ENCODE data around the gene ANTXR2. TPM values are rescaled to one million over a fixed set of nuclear protein-coding genes. Genes with fewer than 3 reads are reported as not detected.

The ANTXR2 gene
- total RNA-seq, 4 donors from 2014 or later = 14.4 to 25.2 (median 19.6) TPM

GRCh38 chr4:79983431-79983830 lies 89.6 kb downstream of the ANTXR2 start:
- no peak overlapping the region for H3K4me3 ChIP-seq (ENCODE audit: low read depth, poor library complexity, severe bottlenecking)
- intact Hi-C loops (cut with DNase I; ENCODE audit: low total_unique reads) = no loop called here
- WGBS, 2 donors = 73 to 83% methylated on average over 4 of the region's 4 CpGs
- DNase-seq (ENCODE audit: low spot score in 2 of 2) = no peak
- TF ChIP-seq CTCF (IDR thresholded peaks at IDR 0.05) = no peak
- no peak for TF ChIP-seq POLR2A (IDR thresholded peaks at IDR 0.05)

GRCh38 chr4:79982601-79983322 lies 90.3 kb downstream of the ANTXR2 start:
- H3K4me3 ChIP-seq (ENCODE audit: low read depth, poor library complexity, severe bottlenecking) = no peak overlapping the region
- no peak for DNase-seq (ENCODE audit: low spot score in 2 of 2)
- intact Hi-C loops (cut with DNase I; ENCODE audit: low total_unique reads) = no loop called here
- no peak for TF ChIP-seq POLR2A (IDR thresholded peaks at IDR 0.05)
- no peak for TF ChIP-seq CTCF (IDR thresholded peaks at IDR 0.05)
- 49 to 54% methylated on average over 1 of the region's 1 CpG for WGBS, 2 donors

- intact Hi-C loops (cut with DNase I; ENCODE audit: low total_unique reads) = no loop called here
- 46 to 55% methylated on average over 2 of the region's 2 CpGs for WGBS, 2 donors
- no peak for TF ChIP-seq POLR2A (IDR thresholded peaks at IDR 0.05)
- no peak for TF ChIP-seq CTCF (IDR thresholded peaks at IDR 0.05)
Measured at GRCh38 chr4:79980448-79980847, 92.6 kb downstream of the ANTXR2 start.

DNA sequence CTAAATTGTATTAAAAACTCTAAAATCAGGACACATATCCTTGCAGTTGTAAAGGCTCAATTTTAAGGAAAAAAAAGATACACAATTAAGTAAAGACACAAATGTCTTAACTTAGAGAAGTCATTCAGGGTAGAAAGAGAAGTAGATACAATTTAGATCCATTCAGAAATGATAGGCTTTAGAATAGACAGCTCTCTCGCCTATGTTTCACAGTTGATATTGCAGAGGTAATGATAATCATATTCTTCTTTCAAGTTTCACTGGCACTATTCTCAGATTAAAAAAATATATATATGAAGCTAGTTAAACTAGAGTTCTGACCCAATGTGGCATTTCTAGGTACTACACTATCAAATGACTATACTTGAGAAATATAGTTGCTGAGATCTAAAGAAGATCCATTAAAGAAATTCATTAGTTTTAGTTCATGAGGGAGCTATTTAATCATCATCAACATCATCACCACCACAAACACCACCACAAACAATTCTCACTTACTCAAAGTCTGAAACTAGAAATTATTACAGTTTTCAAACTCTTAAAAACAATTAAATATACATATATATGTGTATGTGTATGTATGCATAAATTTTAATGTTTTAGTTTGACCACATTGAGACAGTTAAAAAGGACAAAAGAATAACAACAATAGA lies 93.1 kb downstream of the ANTXR2 start:
- DNase-seq (ENCODE audit: low spot score in 2 of 2) = no peak
- H3K4me3 ChIP-seq (ENCODE audit: low read depth, poor library complexity, severe bottlenecking) = no peak overlapping the region
- intact Hi-C loops (cut with DNase I; ENCODE audit: low total_unique reads) = no loop called here
- TF ChIP-seq CTCF (IDR thresholded peaks at IDR 0.05) (no peak), POLR2A (IDR thresholded peaks at IDR 0.05) (no peak)
- WGBS, 2 donors = 97% methylated on average over 1 of the region's 1 CpG

More at GRCh38 chr4:79980448-79980847, 92.6 kb downstream of the ANTXR2 start:
- no peak overlapping the region for H3K4me3 ChIP-seq (ENCODE audit: low read depth, poor library complexity, severe bottlenecking)
- DNase-seq (ENCODE audit: low spot score in 2 of 2) = no peak

DNA sequence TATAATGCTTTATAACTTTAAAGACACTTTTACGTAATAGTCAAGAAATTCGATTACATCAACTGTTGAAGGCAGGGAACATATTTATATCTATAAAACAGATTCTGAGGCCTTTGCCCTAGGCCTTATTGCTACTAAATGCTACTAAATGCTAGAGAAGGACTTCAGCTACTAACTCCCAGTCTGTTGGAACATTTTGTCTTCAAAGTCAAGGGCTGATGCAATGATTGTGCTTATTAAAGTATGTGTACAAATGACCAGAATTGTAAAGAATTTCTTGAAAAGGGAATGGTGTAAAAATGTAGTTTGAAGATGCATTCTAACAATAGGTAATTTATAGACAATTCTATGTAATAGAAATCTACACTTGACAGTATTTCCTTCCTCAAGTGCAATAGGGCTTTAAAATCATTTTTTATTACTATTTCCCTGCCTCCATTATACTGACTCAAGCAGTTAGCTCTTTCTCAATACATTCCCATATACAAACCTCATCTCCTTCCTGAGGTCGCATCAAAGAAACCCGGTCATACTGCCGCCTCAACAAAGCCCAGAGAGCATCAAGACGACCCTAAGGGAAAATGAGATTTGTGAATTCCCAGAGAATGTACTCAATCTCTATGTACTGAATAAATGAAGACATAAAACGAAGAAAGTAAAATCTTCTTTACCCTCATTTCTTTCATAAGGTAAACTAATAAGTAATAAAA lies 95.7 kb downstream of the ANTXR2 start:
- no peak for DNase-seq (ENCODE audit: low spot score in 2 of 2)
- intact Hi-C loops (cut with DNase I; ENCODE audit: low total_unique reads) = no loop called here
- 94% methylated on average over 7 of the region's 7 CpGs for WGBS, 2 donors
- no peak overlapping the region for H3K4me3 ChIP-seq (ENCODE audit: low read depth, poor library complexity, severe bottlenecking)
- TF ChIP-seq CTCF (IDR thresholded peaks at IDR 0.05) (no peak), POLR2A (IDR thresholded peaks at IDR 0.05) (no peak)

Measured in lower leg skin (tissue), 4 donors.